Activated CD8-positive, alpha-beta memory T cell treated with anti-CD3 and anti-CD28 coated beads, Interleukin-2, amount 50 U/mL, for 48 hours (primary cell): Measurements from ENCODE around the gene TTC7B.

Source experiments
- DNase-seq: peaks from one replicate; pipeline ENCODE4 v3.0.0-alpha.2; 2020

TTC7B gene

GRCh38 chr14:90553298-90553920 is 262.8 kb downstream of the TTC7B start:
- DNase-seq, result no peak

GRCh38 chr14:90552465-90553297 is 263.5 kb downstream of the TTC7B start:
- DNase-seq, result no peak

GRCh38 chr14:90551733-90552464 is 264.3 kb downstream of the TTC7B start:
- DNase-seq, result no peak

- DNase-seq, result no peak
These were observed 265.0 kb downstream of the TTC7B start for GRCh38 chr14:90551070-90551704.

GRCh38 chr14:90549794-90550641 is 266.2 kb downstream of the TTC7B start:
- no peak for DNase-seq

- DNase-seq, result no peak
These were observed 267.8 kb downstream of the TTC7B start for GRCh38 chr14:90548455-90548854.

- DNase-seq, result no peak
These were observed 268.3 kb downstream of the TTC7B start for GRCh38 chr14:90547968-90548367.

GRCh38 chr14:90547250-90547649 is 269.0 kb downstream of the TTC7B start:
- no peak for DNase-seq

- DNase-seq, result no peak
These were observed 269.5 kb downstream of the TTC7B start for GRCh38 chr14:90546767-90547166.

GRCh38 chr14:90545966-90546751 is 270.1 kb downstream of the TTC7B start:
- no peak for DNase-seq

GRCh38 chr14:90545382-90545781 is 270.8 kb downstream of the TTC7B start:
- DNase-seq, result no peak

- no peak for DNase-seq
These were observed 271.3 kb downstream of the TTC7B start for GRCh38 chr14:90544971-90545370.

- no peak for DNase-seq
These were observed 271.7 kb downstream of the TTC7B start for GRCh38 chr14:90544566-90544965.

- no peak for DNase-seq
These were observed 272.4 kb downstream of the TTC7B start for GRCh38 chr14:90543876-90544275.

GRCh38 chr14:90541076-90541634 is 275.1 kb downstream of the TTC7B start:
- no peak for DNase-seq

- DNase-seq, result no peak
These were observed 275.8 kb downstream of the TTC7B start for GRCh38 chr14:90540437-90540836.

- no peak for DNase-seq
These were observed 276.2 kb downstream of the TTC7B start for GRCh38 chr14:90539996-90540395.

GRCh38 chr14:90539496-90539775 is 276.8 kb downstream of the TTC7B start:
- DNase-seq, result no peak

- no peak for DNase-seq
These were observed 277.3 kb downstream of the TTC7B start for GRCh38 chr14:90538716-90539495.

GRCh38 chr14:90538095-90538494 is 278.1 kb downstream of the TTC7B start:
- DNase-seq, result no peak
